A673 (cell line): ENCODE results near the gene GSG1L. TPM values are rescaled to one million over a fixed set of nuclear protein-coding genes. Genes with fewer than 3 reads are reported as not detected.
A peak's percentile ranks its signal among the peaks of the same experiment; 100 is the strongest.
"Not testable (repeated sequence)": the region's sequence is repeated elsewhere in the genome, so short reads cannot be mapped to it uniquely, and the experiment has no call there.

Experiments
- BruUV-seq: library from RNA; stranded (reverse); fragments of 400-500 nt; replicated peaks from 2 replicates; lab custom pipeline; 2021; lab: Mats Ljungman, UMichigan
- CTCF ChIA-PET: fragments of 300-600 bp; sonication (Branson Sonifier 250); formaldehyde crosslinking; loops from one replicate; lab custom pipeline; 2022; ENCODE audit warnings: antibody characterized with exemption; lab: Charles Lee
- POLR2A ChIA-PET: fragments of 300-600 bp; sonication (Branson Sonifier 250); formaldehyde crosslinking; loops from one replicate; lab custom pipeline; 2022; ENCODE audit warnings: antibody characterized with exemption; ENCODE audit not compliant: low non-redundant PET; lab: Charles Lee
- DNase-seq: peaks from one replicate; pipeline ENCODE4 v3.0.0-alpha.2; 2015; ENCODE audit warnings: low spot score
- H3K27ac ChIP-seq: fragments of 200-600 bp; sonication (generic); 2 replicates; pipeline ENCODE4 v1.5.1; 2016; ENCODE audit warnings: mixed run types, low read depth, mild to moderate bottlenecking, mixed read lengths, antibody characterized with exemption, low read length; ENCODE audit not compliant: poor library complexity, severe bottlenecking
- H3K27me3 ChIP-seq: fragments of 200-600 bp; sonication (generic); replicated peaks from 2 replicates; pipeline ENCODE4 v1.6.1; 2017; ENCODE audit warnings: mixed run types, low read depth, mild to moderate bottlenecking, mixed read lengths, antibody characterized with exemption, low read length; ENCODE audit not compliant: insufficient read depth, poor library complexity
- H3K36me3 ChIP-seq: fragments of 200-600 bp; sonication (generic); 2 replicates; pipeline ENCODE4 v1.6.1; 2016; ENCODE audit warnings: mixed run types, mild to moderate bottlenecking, mixed read lengths, antibody characterized with exemption, low read length; ENCODE audit not compliant: insufficient read depth, poor library complexity, severe bottlenecking
- H3K4me1 ChIP-seq: fragments of 200-600 bp; sonication (generic); 2 replicates; pipeline ENCODE4 v1.6.1; 2017; ENCODE audit warnings: mixed run types, mild to moderate bottlenecking, mixed read lengths, antibody characterized with exemption, low read length; ENCODE audit not compliant: insufficient read depth, poor library complexity, severe bottlenecking
- H3K4me3 ChIP-seq: fragments of 200-600 bp; sonication (generic); 2 replicates; pipeline ENCODE4 v1.5.1; 2016; ENCODE audit warnings: low read depth, mixed run types, mild to moderate bottlenecking, mixed read lengths, low read length; ENCODE audit not compliant: poor library complexity, severe bottlenecking
- H3K9me3 ChIP-seq: fragments of 200-600 bp; sonication (generic); 2 replicates; pipeline ENCODE4 v1.6.1; 2016; ENCODE audit warnings: mixed run types, low read depth, mild to moderate bottlenecking, mixed read lengths, antibody characterized with exemption, low read length; ENCODE audit not compliant: poor library complexity, severe bottlenecking
- EZH2 ChIP-seq: fragments of 200-600 bp; sonication (generic); IDR thresholded peaks from 2 replicates; pipeline ENCODE4 v1.6.1; 2017; ENCODE audit warnings: borderline replicate concordance, low read depth, mild to moderate bottlenecking, mixed read lengths, antibody characterized with exemption, low read length; ENCODE audit not compliant: poor library complexity, severe bottlenecking
- intact Hi-C: fragments of 100-400 bp; cut with micrococcal nuclease; formaldehyde crosslinking; loops from one replicate; pipeline ENCODE4 v1.10.0; 2022; ENCODE audit not compliant: unreplicated experiment
- total RNA-seq: library from RNA; stranded (reverse); gene quantifications from 2 replicates; pipeline ENCODE4 v1.2.3, GENCODE V29; 2021
- TF ChIP-seq, protein P1 (sequence below): fragments of 300-800, 200-600 bp; sonication (generic); conservative IDR thresholded peaks from 2 replicates; pipeline ENCODE4 v1.5.1; 2017; ENCODE audit warnings: low read depth, mild to moderate bottlenecking, antibody characterized with exemption, low read length, moderate library complexity, mixed read lengths

Gene GSG1L
- total RNA-seq, 1 experiment from 2014 or later = not detected

- no peaks in the 10 kb centered on the region for H3K27me3 ChIP-seq
- H3K4me1 ChIP-seq = no peaks in the 10 kb centered on the region
- no peak for DNase-seq
- no peak overlapping the region for H3K27ac ChIP-seq
- no peak overlapping the region for H3K4me3 ChIP-seq
- BruUV-seq = no TSS peak
- POLR2A ChIA-PET = no interaction called here
- CTCF ChIA-PET = no interaction called here
- no peak for TF ChIP-seq EZH2
- TF ChIP-seq, protein P1, sequence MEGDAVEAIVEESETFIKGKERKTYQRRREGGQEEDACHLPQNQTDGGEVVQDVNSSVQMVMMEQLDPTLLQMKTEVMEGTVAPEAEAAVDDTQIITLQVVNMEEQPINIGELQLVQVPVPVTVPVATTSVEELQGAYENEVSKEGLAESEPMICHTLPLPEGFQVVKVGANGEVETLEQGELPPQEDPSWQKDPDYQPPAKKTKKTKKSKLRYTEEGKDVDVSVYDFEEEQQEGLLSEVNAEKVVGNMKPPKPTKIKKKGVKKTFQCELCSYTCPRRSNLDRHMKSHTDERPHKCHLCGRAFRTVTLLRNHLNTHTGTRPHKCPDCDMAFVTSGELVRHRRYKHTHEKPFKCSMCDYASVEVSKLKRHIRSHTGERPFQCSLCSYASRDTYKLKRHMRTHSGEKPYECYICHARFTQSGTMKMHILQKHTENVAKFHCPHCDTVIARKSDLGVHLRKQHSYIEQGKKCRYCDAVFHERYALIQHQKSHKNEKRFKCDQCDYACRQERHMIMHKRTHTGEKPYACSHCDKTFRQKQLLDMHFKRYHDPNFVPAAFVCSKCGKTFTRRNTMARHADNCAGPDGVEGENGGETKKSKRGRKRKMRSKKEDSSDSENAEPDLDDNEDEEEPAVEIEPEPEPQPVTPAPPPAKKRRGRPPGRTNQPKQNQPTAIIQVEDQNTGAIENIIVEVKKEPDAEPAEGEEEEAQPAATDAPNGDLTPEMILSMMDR = no peak
- intact Hi-C loops = no loop called here
- H3K9me3 ChIP-seq = no peaks in the 10 kb centered on the region
- no peaks in the 10 kb centered on the region for H3K36me3 ChIP-seq
Observed at GRCh38 chr16:27746076-27746855, 317.2 kb downstream of the GSG1L start.

GRCh38 chr16:27745348-27745747 is 318.2 kb downstream of the GSG1L start:
- H3K4me1 ChIP-seq = no peaks in the 10 kb centered on the region
- BruUV-seq = no TSS peak
- POLR2A ChIA-PET = no interaction called here
- no peaks in the 10 kb centered on the region for H3K27me3 ChIP-seq
- CTCF ChIA-PET = no interaction called here
- H3K36me3 ChIP-seq = no peaks in the 10 kb centered on the region
- DNase-seq = peak; percentile 61
- no peak overlapping the region for H3K4me3 ChIP-seq
- H3K9me3 ChIP-seq = no peaks in the 10 kb centered on the region
- intact Hi-C loops = no loop called here
- no peak overlapping the region for H3K27ac ChIP-seq
- TF ChIP-seq EZH2 = no peak
- TF ChIP-seq, protein P1 = no peak

- DNase-seq = peak; percentile 31
- no TSS peak for BruUV-seq
- TF ChIP-seq EZH2 = no peak
- TF ChIP-seq, protein P1 = no peak
- Histone ChIP-seq H3K36me3 (no peaks in the 10 kb centered on the region), H3K9me3 (no peaks in the 10 kb centered on the region), H3K27ac (no peak overlapping the region), H3K27me3 (no peaks in the 10 kb centered on the region), H3K4me1 (no peaks in the 10 kb centered on the region), H3K4me3 (no peak overlapping the region)
- intact Hi-C loops = no loop called here
- POLR2A ChIA-PET = no interaction called here
- CTCF ChIA-PET = no interaction called here
Observed at GRCh38 chr16:27743963-27744362, 319.6 kb downstream of the GSG1L start.

- BruUV-seq, POLR2A ChIA-PET: not testable (repeated sequence)
Observed at GRCh38 chr16:27743001-27743400, 320.5 kb downstream of the GSG1L start.

More at GRCh38 chr16:27743001-27743400, 320.5 kb downstream of the GSG1L start:
- intact Hi-C loops, H3K36me3 ChIP-seq, H3K4me3 ChIP-seq, H3K27ac ChIP-seq, H3K27me3 ChIP-seq, H3K9me3 ChIP-seq, H3K4me1 ChIP-seq, DNase-seq, CTCF ChIA-PET: not testable (repeated sequence)
